OCI-LY7 (cell line): ENCODE data around the gene ROS1.
A peak's percentile ranks its signal among the peaks of the same experiment; 100 is the strongest.

Source experiments
- CTCF ChIP-seq: fragments of 200-600 bp; sonication (generic); conservative IDR thresholded peaks from 2 replicates; pipeline ENCODE4 v1.5.1; 2014; ENCODE audit warnings: mild to moderate bottlenecking, antibody characterized with exemption, low read length, moderate library complexity, mixed read lengths
- EZH2phosphoT487 ChIP-seq: fragments of 200-600 bp; sonication (generic); IDR thresholded peaks from 2 replicates; pipeline ENCODE4 v1.6.1; 2018; ENCODE audit warnings: low read depth, borderline replicate concordance, mild to moderate bottlenecking, mixed run types, antibody characterized with exemption, low read length, moderate library complexity, mixed read lengths

GRCh38 chr6:117449549-117450439 is 24.1 kb upstream of the ROS1 start:
- TF ChIP-seq CTCF (peak; percentile 86), EZH2phosphoT487 (no peak)
